ENCODE measurements around the gene PTPRK.

- TF ChIP-seq ETS1 (IDR thresholded peaks at IDR 0.05) = no peak
- no peak for TF ChIP-seq CTCF (conservative IDR thresholded peaks at IDR 0.05; ENCODE audit: low read depth in 2 of 2)
- no peak for TF ChIP-seq ZNF462 (CRISPR knock-in tag; IDR thresholded peaks at IDR 0.05)
- no peak for TF ChIP-seq POLR2AphosphoS5 (IDR thresholded peaks at IDR 0.05; ENCODE audit: low read depth)
- TF ChIP-seq EZH2 (IDR thresholded peaks at IDR 0.05; ENCODE audit: low read depth, unreplicated experiment) = no peak
- TF ChIP-seq REST (IDR thresholded peaks at IDR 0.05; ENCODE audit: unreplicated experiment) = no peak
- TF ChIP-seq JUNB (IDR thresholded peaks at IDR 0.05; ENCODE audit: unreplicated experiment) = no peak
- no peak for TF ChIP-seq EZH2phosphoT487 (IDR thresholded peaks at IDR 0.05; ENCODE audit: unreplicated experiment)
- TF ChIP-seq CREB1 (CRISPR knock-in tag; IDR thresholded peaks at IDR 0.05; ENCODE audit: low read depth) = no peak
- TF ChIP-seq ZNF331 (CRISPR knock-in tag; IDR thresholded peaks at IDR 0.05; ENCODE audit: low read depth) = no peak
- no peak for TF ChIP-seq NANOG (IDR thresholded peaks at IDR 0.05; ENCODE audit: borderline replicate concordance)
These were observed 149.3 kb downstream of the PTPRK start for GRCh38 chr6:128371136-128371535.
